Erythroblast (primary cell): ENCODE data around the gene SYNJ2.

ENCODE experiments used
- DNase-seq, 2 experiments: peaks; one replicate each; lab custom pipeline; 2025; lab: John Stamatoyannopoulos, UW
- GATA1 ChIP-seq: IDR thresholded peaks from 2 replicates; pipeline ENCODE4 v1.6.1; 2011; ENCODE audit warnings: low read depth, mild to moderate bottlenecking, control low read depth, low read length, moderate library complexity
- POLR2A ChIP-seq: IDR thresholded peaks from 2 replicates; pipeline ENCODE4 v1.6.1; 2011; ENCODE audit warnings: mild to moderate bottlenecking, low read length

Gene SYNJ2

DNA sequence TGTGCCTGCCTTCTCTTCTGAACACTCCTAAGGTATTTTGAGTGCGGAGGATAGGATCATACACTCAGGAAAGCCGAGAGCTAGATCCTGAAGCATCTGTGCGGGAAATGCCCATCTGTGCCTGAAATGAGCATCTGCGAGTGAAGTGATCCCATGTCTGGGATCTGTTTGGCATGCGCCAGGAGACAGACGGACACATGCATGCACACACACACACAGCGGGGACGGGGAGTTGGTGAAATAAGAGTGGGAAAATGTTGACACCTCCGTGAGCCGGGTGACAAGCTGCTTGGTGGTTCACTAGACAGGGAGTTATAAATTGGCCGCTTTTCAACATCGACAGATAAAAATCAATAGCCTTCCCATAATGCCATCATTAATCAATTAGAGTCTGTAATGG lies 13.8 kb downstream of the SYNJ2 start:
- no peak for DNase-seq
- no peak for TF ChIP-seq POLR2A
- no peak for TF ChIP-seq GATA1

GRCh38 chr6:157996201-157996712 lies 14.6 kb downstream of the SYNJ2 start:
- DNase-seq: no peak
- TF ChIP-seq POLR2A (no peak), GATA1 (no peak)

DNA sequence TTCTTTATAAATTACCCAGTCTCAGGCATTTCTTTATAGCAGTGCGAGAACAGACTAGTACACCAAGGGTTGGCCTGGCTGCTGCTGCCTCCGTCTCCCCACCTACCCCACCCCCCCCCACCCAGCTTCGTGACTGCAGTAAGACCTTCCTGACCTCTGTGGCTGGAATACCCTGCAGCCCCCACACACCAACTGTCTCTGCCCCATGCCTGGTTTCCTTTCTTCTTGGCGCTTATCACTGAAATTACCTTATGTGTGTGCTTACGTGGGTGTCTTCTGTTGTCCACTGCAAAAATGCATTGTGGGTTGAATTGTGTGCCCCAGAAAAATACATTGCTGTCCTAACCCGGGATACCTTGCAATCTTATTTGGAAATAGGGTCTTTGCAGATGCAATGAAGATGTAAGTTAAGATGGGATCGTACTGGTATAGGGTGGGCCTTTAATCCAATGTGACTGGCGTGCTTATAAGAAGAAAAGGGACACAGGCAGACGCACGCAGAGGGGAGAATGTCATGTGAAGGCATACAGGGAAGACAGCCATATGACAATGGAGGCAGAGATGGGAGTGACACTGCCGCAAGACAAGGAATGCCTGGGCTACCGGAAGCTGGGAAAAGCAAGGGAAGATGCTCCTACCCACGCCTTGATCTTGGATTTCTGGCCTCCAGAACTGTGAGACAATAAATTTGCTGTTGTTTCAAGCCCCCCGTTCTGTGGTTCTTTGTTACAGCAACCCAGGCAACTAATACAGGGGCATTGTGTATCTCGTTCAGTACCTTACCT lies 15.4 kb downstream of the SYNJ2 start:
- DNase-seq: no peak
- no peak for TF ChIP-seq GATA1
- TF ChIP-seq POLR2A: no peak

GRCh38 chr6:157997893-157998608 lies 16.4 kb downstream of the SYNJ2 start:
- TF ChIP-seq POLR2A (no peak), GATA1 (no peak)
- no peak for DNase-seq

GRCh38 chr6:157998707-157999167 lies 17.1 kb downstream of the SYNJ2 start:
- no peak for DNase-seq
- TF ChIP-seq GATA1 (no peak), POLR2A (no peak)

GRCh38 chr6:157999168-158000051 lies 17.7 kb downstream of the SYNJ2 start:
- no peak for DNase-seq
- TF ChIP-seq POLR2A (no peak), GATA1 (no peak)

DNA sequence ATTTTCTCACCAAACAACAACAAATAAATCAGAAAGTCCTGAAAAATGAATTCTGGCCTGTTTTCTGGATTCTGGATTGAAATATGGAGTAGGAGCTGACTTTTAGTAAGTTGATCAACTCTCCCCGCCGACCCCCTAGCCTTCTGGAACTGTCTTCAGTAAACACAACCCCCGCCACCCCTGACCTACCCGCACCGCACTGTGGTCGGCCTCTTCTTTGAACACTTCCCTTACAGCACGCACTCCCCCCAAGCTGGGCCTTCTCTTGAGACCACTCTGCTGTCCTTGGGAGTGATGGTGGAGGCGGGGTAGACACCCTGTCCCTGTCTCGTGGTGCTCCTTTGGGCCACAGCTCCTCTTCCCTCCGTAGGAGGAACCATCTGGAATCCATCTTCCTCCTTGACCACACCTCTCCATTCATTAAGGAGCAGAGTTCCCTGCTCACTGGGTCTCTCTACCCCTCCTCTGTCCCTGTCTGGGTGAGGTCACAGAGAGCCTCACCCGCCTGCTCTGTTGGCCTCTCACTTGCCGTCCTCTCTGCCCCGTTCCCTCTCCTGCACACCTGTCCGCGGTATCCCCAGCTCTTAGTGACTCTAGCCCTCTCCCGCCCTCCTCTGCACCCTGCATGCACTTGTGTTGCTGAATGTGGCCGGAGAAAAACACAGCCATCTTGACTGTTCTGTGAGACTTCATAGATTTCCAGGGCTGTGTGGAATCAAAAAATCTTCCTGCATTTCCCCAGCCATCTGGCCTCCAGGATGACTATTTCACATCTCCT lies 19.1 kb downstream of the SYNJ2 start:
- no peak for DNase-seq
- TF ChIP-seq POLR2A (no peak), GATA1 (no peak)

DNA sequence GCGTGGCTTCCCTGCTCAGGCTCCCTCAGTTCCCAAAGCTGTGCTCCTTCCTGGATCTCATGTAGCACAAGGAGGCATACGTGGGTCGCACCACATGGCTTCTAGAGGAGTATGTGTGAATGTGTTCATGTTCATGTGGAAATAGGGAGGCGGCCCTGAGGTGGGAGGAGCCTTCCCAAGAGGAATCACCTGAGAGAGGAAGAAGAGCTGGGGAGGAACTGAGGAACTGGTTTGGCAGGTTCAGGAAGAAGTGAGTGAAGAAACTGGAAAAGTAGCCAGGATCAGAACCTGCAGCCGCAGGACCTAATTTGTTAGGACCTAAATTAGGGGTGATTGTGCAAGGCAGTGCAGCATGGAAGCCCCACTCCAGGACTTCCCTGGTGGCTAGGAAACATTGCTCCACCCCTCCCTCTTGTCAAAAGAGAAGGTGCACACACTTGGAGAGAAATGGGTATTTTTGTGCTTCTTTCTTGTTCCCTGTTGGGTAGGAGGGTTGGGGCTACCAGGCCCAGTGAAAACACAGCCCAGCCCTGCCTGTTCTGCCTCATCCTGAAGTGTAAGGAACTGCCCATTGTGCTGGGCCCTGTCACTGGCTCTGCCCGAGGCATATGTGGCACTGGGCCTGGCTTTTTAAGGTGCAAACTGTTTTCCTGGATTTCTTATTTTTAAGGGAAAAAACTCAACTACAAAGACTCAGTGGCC lies 20.7 kb downstream of the SYNJ2 start:
- no peak for DNase-seq
- TF ChIP-seq POLR2A: no peak
- TF ChIP-seq GATA1: no peak

- no peak for DNase-seq
- TF ChIP-seq POLR2A (no peak), GATA1 (no peak)
Measured at GRCh38 chr6:158002951-158003853, 21.5 kb downstream of the SYNJ2 start.

- DNase-seq: no peak
- no peak for TF ChIP-seq GATA1
Measured at GRCh38 chr6:158003910-158004700, 22.4 kb downstream of the SYNJ2 start.
